ENCODE measurements around the gene HMCN1.

HMCN1 gene

DNA sequence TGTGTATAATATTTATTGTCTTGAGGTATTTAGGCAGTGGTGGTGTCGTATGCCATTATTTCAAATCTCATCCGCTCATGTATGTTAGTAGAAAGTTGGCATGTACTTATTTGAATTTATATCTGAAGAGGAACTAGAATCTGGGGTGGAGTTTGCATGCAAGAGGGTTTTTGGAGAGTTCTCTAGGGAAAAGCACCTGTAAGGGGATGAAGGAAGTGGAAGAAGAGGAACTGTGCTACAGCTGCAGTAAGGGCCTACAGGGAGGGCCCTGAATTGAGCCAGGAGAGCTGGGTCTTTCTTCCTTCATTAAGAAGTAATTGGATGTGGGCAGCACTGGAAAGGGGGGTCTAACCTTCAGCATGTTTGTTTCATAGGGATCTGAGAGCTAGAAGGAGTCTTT is 197.2 kb downstream of the HMCN1 start:
- TF ChIP-seq, protein P1, sequence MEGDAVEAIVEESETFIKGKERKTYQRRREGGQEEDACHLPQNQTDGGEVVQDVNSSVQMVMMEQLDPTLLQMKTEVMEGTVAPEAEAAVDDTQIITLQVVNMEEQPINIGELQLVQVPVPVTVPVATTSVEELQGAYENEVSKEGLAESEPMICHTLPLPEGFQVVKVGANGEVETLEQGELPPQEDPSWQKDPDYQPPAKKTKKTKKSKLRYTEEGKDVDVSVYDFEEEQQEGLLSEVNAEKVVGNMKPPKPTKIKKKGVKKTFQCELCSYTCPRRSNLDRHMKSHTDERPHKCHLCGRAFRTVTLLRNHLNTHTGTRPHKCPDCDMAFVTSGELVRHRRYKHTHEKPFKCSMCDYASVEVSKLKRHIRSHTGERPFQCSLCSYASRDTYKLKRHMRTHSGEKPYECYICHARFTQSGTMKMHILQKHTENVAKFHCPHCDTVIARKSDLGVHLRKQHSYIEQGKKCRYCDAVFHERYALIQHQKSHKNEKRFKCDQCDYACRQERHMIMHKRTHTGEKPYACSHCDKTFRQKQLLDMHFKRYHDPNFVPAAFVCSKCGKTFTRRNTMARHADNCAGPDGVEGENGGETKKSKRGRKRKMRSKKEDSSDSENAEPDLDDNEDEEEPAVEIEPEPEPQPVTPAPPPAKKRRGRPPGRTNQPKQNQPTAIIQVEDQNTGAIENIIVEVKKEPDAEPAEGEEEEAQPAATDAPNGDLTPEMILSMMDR (conservative IDR thresholded peaks at IDR 0.05; ENCODE audit: low read length) = no peak
- no peak overlapping the region for H3K4me3 ChIP-seq (ENCODE audit: low read length)
- no peak for DNase-seq (ENCODE audit: low read depth)

DNA sequence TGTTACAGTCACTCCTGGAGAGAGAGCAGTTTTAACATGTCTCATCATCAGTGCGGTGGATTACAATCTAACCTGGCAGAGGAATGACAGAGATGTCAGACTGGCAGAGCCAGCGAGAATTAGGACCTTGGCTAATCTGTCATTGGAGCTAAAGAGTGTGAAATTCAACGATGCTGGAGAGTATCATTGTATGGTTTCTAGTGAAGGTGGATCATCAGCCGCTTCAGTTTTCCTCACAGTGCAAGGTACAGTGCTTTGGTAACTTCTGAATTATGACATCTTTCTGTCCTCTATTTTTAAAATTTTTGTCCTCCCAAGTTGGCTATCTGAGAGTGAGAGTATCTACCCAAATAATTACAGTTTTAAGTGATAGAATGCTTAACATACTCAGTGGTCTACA is 199.4 kb downstream of the HMCN1 start:
- DNase-seq (ENCODE audit: low read depth) = no peak
- no peak overlapping the region for H3K4me3 ChIP-seq (ENCODE audit: low read length)
- TF ChIP-seq, protein P1 (conservative IDR thresholded peaks at IDR 0.05; ENCODE audit: low read length) = no peak

DNA sequence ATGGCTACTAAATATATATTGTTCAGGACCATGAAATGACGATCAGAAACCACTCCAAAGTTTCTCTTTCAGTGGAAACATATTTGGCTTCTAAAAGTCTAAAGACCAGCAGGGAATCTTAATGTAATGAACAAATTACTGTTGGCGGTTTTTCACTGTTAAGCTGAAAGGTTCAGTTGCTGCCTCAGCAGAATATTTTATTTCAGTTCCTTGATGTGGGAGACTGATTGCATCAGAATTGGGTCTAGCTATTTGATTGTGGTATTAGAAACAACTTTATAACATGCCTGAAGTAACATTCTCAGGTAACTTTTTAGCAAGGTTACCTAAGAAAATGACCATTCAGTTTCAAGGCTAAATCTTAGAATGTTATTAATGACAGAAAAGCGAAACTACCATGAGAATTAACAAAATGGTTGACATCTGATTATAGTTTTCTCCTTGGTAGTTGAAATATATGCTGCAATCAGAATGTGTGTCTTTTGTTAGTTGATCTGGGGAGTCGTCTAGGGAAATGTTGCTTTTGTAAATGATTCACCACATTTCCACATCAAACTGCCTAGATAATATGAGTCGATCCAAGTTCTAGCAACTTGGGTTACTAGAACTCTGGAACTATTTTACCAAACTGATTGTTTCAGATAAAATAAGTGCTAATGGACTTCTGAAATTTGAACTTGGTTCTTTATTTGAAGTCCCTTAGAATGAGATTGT is 200.4 kb downstream of the HMCN1 start:
- TF ChIP-seq, protein P1 (conservative IDR thresholded peaks at IDR 0.05; ENCODE audit: low read length) = no peak
- DNase-seq (ENCODE audit: low read depth) = peak; percentile 77

GRCh38 chr1:185935360-185935759 is 201.2 kb downstream of the HMCN1 start:
- no peak overlapping the region for H3K4me3 ChIP-seq (ENCODE audit: low read length)
- DNase-seq (ENCODE audit: low read depth) = no peak
- TF ChIP-seq, protein P1 (conservative IDR thresholded peaks at IDR 0.05; ENCODE audit: low read length) = no peak

More for the DNA sequence above, 200.4 kb downstream of the HMCN1 start:
- no peak overlapping the region for H3K4me3 ChIP-seq (ENCODE audit: low read length)

DNA sequence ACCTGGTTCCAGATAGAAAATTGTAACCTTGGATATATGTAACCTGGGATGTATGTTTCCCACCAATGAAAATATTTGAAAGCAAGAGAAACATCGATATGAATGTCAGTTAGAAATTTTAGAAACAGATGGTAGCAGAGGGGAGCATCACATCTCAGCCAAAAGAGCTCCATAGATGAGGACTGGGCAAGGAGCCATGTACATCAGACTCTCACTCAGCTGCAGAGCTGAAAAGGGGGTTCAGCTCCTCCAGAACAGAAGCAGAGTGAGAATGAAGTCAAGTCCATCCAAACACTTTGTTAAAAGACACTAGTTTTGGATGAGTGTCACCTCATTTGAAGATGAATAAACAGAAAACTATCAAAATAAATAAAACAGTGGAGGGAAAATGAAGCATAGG is 202.4 kb downstream of the HMCN1 start:
- no peak for DNase-seq (ENCODE audit: low read depth)
- H3K4me3 ChIP-seq (ENCODE audit: low read length) = no peak overlapping the region
- TF ChIP-seq, protein P1 (conservative IDR thresholded peaks at IDR 0.05; ENCODE audit: low read length) = no peak

GRCh38 chr1:185938396-185938795 is 204.2 kb downstream of the HMCN1 start:
- H3K4me3 ChIP-seq (ENCODE audit: low read length) = no peak overlapping the region
- TF ChIP-seq, protein P1 (conservative IDR thresholded peaks at IDR 0.05; ENCODE audit: low read length) = no peak
- no peak for DNase-seq (ENCODE audit: low read depth)

DNA sequence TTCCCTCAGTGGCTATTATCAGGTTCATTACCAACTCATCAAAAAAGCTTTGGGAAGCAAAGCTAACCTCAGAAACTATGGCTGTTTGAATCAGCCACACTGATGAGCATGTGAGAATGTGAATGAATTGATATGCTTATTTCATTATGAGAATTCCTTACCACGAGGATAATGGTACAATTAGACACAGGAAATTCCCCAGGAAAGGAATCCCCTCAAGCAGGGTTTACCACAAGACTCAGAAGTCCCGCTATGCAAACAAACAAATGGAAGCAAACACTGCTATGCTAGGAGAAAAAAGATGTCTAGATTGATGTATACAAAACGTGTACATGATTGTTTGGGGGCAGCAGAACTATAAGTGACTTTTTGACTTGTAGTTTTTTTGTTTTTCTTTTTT is 205.0 kb downstream of the HMCN1 start:
- H3K4me3 ChIP-seq (ENCODE audit: low read length) = no peak overlapping the region
- no peak for DNase-seq (ENCODE audit: low read depth)
- TF ChIP-seq, protein P1 (conservative IDR thresholded peaks at IDR 0.05; ENCODE audit: low read length) = no peak
